Smooth muscle cell (in vitro differentiated cells): ENCODE results near the gene JAKMIP1. TPM values are rescaled to one million over a fixed set of nuclear protein-coding genes. Genes with fewer than 3 reads are reported as not detected.

Experiments used
- DNase-seq: peaks from one replicate; lab custom pipeline; 2025; ENCODE audit not compliant: unreplicated experiment; lab: John Stamatoyannopoulos, UW
- H2AFZ ChIP-seq: fragments of 200-600 bp; sonication (generic); 2 replicates; pipeline ENCODE4 v1.6.0; 2016; ENCODE audit warnings: antibody characterized with exemption, low read depth, mild to moderate bottlenecking
- H3F3A ChIP-seq: fragments of 200-600 bp; sonication (generic); 2 replicates; pipeline ENCODE4 v1.6.0; 2017; ENCODE audit warnings: antibody characterized with exemption, low read depth
- H3K27ac ChIP-seq: fragments of 200-600 bp; sonication (generic); 2 replicates; pipeline ENCODE4 v1.5.1; 2016; ENCODE audit warnings: low read depth, mild to moderate bottlenecking
- H3K27me3 ChIP-seq: fragments of 200-600 bp; sonication (generic); 2 replicates; pipeline ENCODE4 v1.6.1; 2016; ENCODE audit warnings: low read depth, mild to moderate bottlenecking
- H3K36me3 ChIP-seq: fragments of 200-600 bp; sonication (generic); 2 replicates; pipeline ENCODE4 v1.5.1; 2016; ENCODE audit warnings: low read depth
- H3K4me1 ChIP-seq: fragments of 200-600 bp; sonication (generic); 2 replicates; pipeline ENCODE4 v1.5.1; 2016; ENCODE audit warnings: low read depth
- H3K4me2 ChIP-seq: fragments of 200-600 bp; sonication (generic); 2 replicates; pipeline ENCODE4 v1.6.0; 2016; ENCODE audit warnings: mild to moderate bottlenecking
- H3K4me3 ChIP-seq: fragments of 200-600 bp; sonication (generic); 2 replicates; pipeline ENCODE4 v1.5.1; 2016; ENCODE audit warnings: mild to moderate bottlenecking
- H3K79me2 ChIP-seq: fragments of 200-600 bp; sonication (generic); 2 replicates; pipeline ENCODE4 v1.6.0; 2016; ENCODE audit warnings: low read depth, mild to moderate bottlenecking
- H3K9ac ChIP-seq: fragments of 200-600 bp; sonication (generic); 2 replicates; pipeline ENCODE4 v1.6.0; 2016; ENCODE audit warnings: low read depth
- H3K9me3 ChIP-seq: fragments of 200-600 bp; sonication (generic); replicated peaks from 2 replicates; pipeline ENCODE4 v1.5.1; 2016; ENCODE audit warnings: low read depth
- H4K20me1 ChIP-seq: fragments of 200-600 bp; sonication (generic); 2 replicates; pipeline ENCODE4 v1.6.0; 2016; ENCODE audit warnings: low read depth
- CTCF ChIP-seq: fragments of 200-600 bp; sonication (generic); IDR thresholded peaks from 2 replicates; pipeline ENCODE4 v1.5.1; 2017; ENCODE audit warnings: borderline replicate concordance, mild to moderate bottlenecking, antibody characterized with exemption; ENCODE audit not compliant: insufficient read depth, poor library complexity, severe bottlenecking
- WGBS: methylation state at CpG from one replicate; pipeline ENCODE4 v1.1.7; 2016; ENCODE audit warnings: low lambda C conversion rate; 5-methylcytosine and 5-hydroxymethylcytosine counted together
- polyA plus RNA-seq: library from polyadenylated mRNA; unstranded; fragments of >200 nt; fragmentation: Nextera tagmentation; extraction: Ambion mirVana; gene quantifications from 2 replicates; pipeline ENCODE4 v1.2.1, GENCODE V29; 2016
- total RNA-seq: library from RNA; depleted of rRNA; stranded (reverse); fragments of >200 nt; gene quantifications from 2 replicates; pipeline ENCODE4 v1.2.3, GENCODE V29; 2014

Gene JAKMIP1
- total and polyA plus RNA-seq, 2 experiments from 2014 or later, result 0.64 TPM; not detected in 1

- Histone ChIP-seq H3K4me3 (no peak overlapping the region), H3K4me1 (peaks cover 9% of the 10 kb centered on the region), H3F3A (no peaks in the 10 kb centered on the region), H3K27me3 (peaks cover 5% of the 10 kb centered on the region), H3K27ac (no peak overlapping the region), H2AFZ (no peak overlapping the region), H3K9me3 (no peaks in the 10 kb centered on the region), H3K36me3 (no peaks in the 10 kb centered on the region), H3K9ac (no peak overlapping the region), H4K20me1 (no peaks in the 10 kb centered on the region), H3K79me2 (no peaks in the 10 kb centered on the region), H3K4me2 (no peak overlapping the region)
- no peak for DNase-seq
- TF ChIP-seq CTCF, result no peak
- WGBS, result 90% methylated on average over 29 of the region's 29 CpGs
Observed at GRCh38 chr4:6069845-6070709, 130.3 kb downstream of the JAKMIP1 start.

GRCh38 chr4:6068986-6069385, 131.4 kb downstream of the JAKMIP1 start:
- no peak overlapping the region for H3K9ac ChIP-seq
- H3K36me3 ChIP-seq, result no peaks in the 10 kb centered on the region
- no peak overlapping the region for H2AFZ ChIP-seq
- no peaks in the 10 kb centered on the region for H3K9me3 ChIP-seq
- no peaks in the 10 kb centered on the region for H4K20me1 ChIP-seq
- TF ChIP-seq CTCF, result no peak
- no peak overlapping the region for H3K4me3 ChIP-seq
- H3K4me1 ChIP-seq, result peaks cover 9% of the 10 kb centered on the region
- WGBS, result 90% methylated on average over 2 of the region's 2 CpGs
- DNase-seq, result no peak
- no peaks in the 10 kb centered on the region for H3K79me2 ChIP-seq
- peaks cover 5% of the 10 kb centered on the region for H3K27me3 ChIP-seq
- H3F3A ChIP-seq, result no peaks in the 10 kb centered on the region
- H3K4me2 ChIP-seq, result no peak overlapping the region
- H3K27ac ChIP-seq, result no peak overlapping the region

GRCh38 chr4:6065934-6066590, 134.3 kb downstream of the JAKMIP1 start:
- WGBS, result 79% methylated on average over 10 of the region's 10 CpGs
- Histone ChIP-seq H3K27ac (no peak overlapping the region), H3K79me2 (no peaks in the 10 kb centered on the region), H3K4me1 (no peaks in the 10 kb centered on the region), H3K9me3 (no peaks in the 10 kb centered on the region), H3K9ac (no peak overlapping the region), H3K27me3 (peaks cover 5% of the 10 kb centered on the region), H3K4me2 (no peak overlapping the region), H3F3A (no peaks in the 10 kb centered on the region), H4K20me1 (no peaks in the 10 kb centered on the region), H3K36me3 (no peaks in the 10 kb centered on the region), H2AFZ (no peak overlapping the region), H3K4me3 (no peak overlapping the region)
- TF ChIP-seq CTCF, result no peak
- DNase-seq, result no peak

GRCh38 chr4:6065166-6065565, 135.2 kb downstream of the JAKMIP1 start:
- Histone ChIP-seq H3K9ac (no peak overlapping the region), H3K4me1 (no peaks in the 10 kb centered on the region), H3K36me3 (no peaks in the 10 kb centered on the region), H3K27ac (no peak overlapping the region), H4K20me1 (no peaks in the 10 kb centered on the region), H3F3A (no peaks in the 10 kb centered on the region), H3K4me2 (no peak overlapping the region), H3K4me3 (no peak overlapping the region), H3K9me3 (no peaks in the 10 kb centered on the region), H3K79me2 (no peaks in the 10 kb centered on the region), H3K27me3 (peaks cover 2% of the 10 kb centered on the region), H2AFZ (no peak overlapping the region)
- WGBS, result 98% methylated on average over 5 of the region's 5 CpGs
- no peak for TF ChIP-seq CTCF
- no peak for DNase-seq
